Measurements from ENCODE around the gene TENM4.
"Not testable (repeated sequence)": the region's sequence is repeated elsewhere in the genome, so short reads cannot be mapped to it uniquely, and the experiment has no call there.

The TENM4 gene

DNA sequence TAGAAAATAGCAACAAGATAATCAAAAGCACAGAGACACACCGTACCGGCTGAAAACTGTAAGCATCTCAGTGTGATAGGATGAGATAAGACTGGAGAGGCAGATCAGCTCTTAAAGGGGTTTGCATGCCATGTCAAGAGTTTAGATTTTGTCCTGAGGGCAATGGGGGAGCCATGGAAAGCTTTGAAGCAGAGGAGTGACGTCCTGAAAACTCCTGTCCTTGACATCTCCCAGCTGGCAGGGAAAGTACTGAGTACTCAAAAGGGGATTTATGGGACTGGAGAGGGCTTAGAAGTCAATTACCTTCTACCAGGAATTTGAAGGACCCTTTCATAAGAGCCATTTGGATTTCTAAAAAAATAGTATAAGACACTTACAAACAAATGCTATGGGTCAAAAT lies 445.7 kb downstream of the TENM4 start:
- no peak for DNase-seq

DNA sequence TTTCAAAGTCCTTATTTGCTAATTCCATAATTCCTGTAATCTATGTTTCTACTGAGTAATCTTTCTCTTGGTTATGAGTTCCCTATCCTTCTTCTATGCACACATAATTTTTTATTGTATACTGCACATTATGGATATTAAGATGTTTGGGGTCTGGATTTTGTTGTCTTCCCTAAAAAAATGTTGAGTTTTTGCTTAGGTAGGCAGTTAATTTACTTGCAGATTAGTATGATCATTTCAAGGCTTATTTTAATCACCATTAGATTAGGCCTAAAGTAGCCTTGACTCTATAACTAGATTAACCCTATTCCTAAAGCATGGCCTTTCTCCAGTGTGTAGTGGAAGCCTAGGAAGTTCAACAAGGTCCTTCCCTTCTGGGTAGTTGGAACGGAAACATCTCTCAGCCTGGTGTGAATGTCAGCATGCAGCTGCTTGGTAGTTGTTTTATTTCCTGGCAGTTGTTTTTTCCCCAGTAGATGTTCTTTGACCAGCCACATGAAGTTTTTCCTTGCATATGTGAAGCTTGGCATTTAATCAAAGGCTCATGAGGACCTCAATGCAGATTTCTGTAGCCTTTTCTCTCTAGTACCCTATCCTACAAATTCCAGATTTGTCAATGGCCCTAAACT lies 446.9 kb downstream of the TENM4 start:
- no peak for DNase-seq

GRCh38 chr11:78991681-78992080 lies 449.1 kb downstream of the TENM4 start:
- DNase-seq, result no peak

DNA sequence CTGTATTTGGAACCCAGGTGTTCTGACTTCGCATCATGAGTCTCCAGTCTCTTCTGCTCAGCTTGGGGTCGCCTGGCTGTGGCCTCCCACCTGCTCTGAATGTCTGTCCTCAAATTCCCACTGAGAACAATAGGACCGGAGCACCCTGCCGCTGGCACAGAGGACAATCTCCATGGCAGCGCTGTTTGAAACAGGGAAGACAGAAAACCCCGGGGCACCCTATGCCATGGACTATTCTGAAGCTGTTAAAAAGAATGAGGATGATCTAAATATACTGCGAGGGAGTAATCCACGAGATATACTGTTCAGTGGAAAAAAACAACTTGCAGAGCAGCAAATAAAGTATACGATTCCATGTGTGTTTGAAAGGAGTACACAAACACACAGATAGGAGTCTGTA lies 450.6 kb downstream of the TENM4 start:
- no peak for DNase-seq

- no peak for DNase-seq
Measured at GRCh38 chr11:78987748-78988147, 453.1 kb downstream of the TENM4 start.

GRCh38 chr11:78986305-78986704 lies 454.5 kb downstream of the TENM4 start:
- no peak for DNase-seq

- DNase-seq, result no peak
Measured at GRCh38 chr11:78985663-78986062, 455.2 kb downstream of the TENM4 start.

DNA sequence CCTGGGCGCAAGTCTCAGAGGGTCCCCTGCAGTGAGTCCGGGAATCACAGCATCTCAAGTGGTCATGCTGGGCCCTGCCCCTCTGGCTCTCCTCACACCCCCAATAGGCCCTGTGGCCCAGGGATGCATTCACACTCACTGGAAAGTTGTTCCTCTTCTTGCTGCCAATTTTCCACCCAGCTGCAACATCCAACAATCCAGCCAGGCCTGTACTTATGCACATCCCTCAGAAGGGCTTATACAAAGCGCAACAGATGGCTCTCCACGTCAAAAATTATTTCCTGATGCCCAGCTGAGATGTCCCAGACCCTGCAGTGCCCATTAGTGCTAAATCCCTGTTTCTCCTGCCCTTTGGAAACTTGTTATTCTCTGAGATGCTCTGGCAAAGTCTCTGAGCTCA lies 458.4 kb downstream of the TENM4 start:
- DNase-seq, result no peak

- no peak for DNase-seq
Measured at GRCh38 chr11:78981153-78981552, 459.7 kb downstream of the TENM4 start.

DNA sequence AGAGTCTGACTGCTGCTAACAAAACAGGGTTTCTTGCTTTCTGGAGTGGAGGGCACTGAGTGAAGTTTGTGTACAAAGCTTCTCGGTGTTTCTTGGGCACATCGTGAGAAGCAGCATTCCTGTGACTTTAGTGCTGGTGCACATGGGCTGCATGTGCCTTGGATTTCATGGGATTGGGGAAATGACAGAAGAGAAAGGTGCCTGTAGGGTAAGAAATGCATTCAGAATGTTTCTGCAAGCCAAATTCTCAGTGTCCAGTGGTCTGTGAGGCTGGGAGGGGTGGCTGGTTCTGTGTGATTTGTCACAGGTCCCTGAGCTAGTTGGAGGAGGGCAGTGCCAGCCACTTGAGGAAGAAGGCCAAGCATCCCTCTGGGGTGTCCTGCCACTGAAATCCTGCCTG lies 462.0 kb downstream of the TENM4 start:
- DNase-seq, result no peak

DNA sequence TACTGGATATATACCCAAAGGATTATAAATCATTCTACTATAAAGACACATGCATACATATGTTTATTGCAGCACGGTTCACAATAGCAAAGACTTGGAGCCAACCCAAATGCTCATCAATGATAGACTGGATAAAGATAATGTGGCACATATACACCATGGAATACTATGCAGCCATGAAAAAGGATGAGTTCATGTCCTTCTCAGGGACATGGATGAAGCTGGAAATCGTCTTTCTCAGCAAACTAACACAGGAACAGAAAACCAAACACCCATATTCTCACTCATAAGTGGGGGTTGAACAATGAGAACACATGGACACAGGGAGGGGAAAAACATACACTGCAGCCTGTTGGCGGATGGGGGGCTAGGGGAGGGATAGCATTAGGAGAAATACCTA lies 463.0 kb downstream of the TENM4 start:
- not testable (repeated sequence) for DNase-seq

DNA sequence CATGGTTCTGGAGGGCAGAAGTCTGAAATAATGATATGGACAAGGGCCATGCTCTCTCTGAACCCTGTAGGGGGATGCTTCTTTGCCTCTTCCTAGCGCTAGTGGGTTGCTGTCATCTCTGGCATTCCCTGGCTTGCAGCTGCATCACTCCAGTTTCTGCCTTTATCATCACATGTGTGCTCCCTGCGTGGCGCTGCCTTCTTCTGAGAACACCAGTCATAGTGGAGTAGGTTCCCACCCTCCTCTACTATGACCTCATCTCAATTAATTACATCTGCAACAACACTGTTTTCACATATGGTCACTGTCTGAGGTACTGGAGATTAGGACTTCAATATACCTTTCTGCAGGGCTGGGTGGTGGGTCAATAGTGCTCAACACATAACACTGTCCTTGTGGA lies 463.8 kb downstream of the TENM4 start:
- no peak for DNase-seq

GRCh38 chr11:78975081-78975480 lies 465.7 kb downstream of the TENM4 start:
- no peak for DNase-seq

DNA sequence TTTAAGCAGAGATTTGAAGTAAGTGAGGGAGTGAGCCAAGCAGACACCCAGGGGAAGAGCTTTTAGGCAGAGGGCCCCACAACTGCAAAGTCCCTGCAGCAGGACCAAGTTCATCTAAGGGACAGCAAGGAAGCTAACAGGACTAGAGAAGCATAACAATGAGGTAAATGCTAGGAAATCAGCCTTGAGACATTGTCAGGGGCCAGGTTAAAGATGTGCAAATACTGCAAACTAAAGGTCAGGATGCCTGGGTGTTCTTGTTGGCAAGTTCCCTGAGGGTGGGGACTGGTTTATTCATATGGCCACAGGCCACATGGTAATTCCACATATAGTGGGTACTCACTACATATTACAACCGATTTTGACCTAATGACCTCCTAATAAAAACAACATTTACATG lies 467.0 kb downstream of the TENM4 start:
- no peak for DNase-seq

- no peak for DNase-seq
Measured at GRCh38 chr11:78972590-78972989, 468.2 kb downstream of the TENM4 start.

- DNase-seq, result no peak
Measured at GRCh38 chr11:78972177-78972576, 468.7 kb downstream of the TENM4 start.

GRCh38 chr11:78967811-78968210 lies 473.0 kb downstream of the TENM4 start:
- no peak for DNase-seq

DNA sequence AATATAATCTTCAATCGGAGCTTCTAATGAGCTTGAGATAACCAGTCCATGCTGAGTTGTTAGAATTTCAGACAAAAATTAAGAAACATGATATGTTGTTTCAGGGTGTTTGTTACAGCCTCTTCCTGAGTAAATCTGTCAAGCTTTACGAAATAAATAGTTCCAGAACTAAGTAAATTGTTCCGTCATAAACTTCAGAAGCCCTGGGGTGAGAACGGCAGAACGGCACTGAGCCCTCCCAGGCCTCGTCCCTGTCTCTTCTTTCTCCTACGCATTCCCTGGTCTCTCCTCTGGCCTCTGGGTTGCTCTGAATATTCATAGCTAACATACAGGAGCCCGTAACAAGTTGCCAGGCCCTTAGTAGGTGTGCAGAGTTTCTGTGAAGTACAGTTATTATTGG lies 475.4 kb downstream of the TENM4 start:
- no peak for DNase-seq

DNA sequence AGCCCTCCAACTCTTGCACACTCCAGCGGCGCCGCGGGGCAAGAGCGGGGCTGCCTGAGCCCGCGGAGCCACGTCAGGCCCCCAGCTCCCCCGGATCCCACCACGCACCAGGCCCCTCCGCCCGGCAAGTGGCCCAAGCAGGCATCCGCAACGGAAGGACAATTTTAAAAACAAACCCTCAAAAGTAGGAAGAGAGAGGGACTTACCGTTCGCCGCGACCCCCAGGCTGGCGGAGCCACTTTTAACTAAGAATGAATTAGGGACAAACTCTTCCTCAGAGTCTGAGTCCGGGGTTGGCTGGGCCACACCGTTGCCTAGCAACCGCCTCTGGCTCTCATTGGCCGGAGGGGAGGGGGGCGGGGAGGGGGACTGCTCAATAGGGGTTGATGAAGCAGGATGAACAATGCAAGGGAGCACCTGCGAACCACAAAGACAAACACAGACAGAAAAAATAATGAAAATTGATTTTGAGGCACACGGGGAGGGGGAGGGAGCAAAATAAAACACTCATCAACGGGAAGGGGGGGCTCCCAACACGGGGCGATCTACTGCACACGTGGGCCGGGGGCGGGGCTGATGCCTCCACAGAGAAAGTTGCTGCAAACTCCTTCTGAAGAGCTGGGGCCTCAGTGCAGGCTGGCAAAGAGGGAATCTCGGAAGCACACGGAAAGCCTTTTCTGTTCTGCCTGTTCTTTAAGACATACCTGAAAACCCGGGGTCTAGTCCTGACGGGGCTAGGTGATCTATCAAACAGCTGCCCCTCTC lies 478.7 kb downstream of the TENM4 start:
- DNase-seq, result no peak

DNA sequence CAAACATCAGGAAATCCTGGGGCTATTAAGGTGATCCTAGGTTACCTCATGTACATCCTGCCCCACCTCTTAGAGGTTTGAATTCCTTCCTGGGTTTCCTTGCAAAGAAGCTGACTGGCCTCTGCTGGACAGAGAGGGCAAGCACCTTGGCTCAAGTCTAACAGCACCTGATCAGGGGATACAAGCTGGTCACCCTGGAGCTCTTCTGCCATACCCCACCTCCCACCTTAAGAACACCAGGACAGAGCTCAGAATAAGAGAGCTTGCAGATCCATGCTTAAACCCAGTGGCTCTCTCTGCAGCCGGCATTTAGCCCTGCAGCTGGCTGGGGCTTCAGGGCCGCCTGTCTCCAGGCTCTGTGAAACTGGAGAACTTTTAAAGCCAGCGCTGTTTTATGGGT lies 479.6 kb downstream of the TENM4 start:
- no peak for DNase-seq

GRCh38 chr11:78958444-78958843 lies 482.4 kb downstream of the TENM4 start:
- no peak for DNase-seq

GRCh38 chr11:78957476-78958245 lies 483.2 kb downstream of the TENM4 start:
- no peak for DNase-seq

DNA sequence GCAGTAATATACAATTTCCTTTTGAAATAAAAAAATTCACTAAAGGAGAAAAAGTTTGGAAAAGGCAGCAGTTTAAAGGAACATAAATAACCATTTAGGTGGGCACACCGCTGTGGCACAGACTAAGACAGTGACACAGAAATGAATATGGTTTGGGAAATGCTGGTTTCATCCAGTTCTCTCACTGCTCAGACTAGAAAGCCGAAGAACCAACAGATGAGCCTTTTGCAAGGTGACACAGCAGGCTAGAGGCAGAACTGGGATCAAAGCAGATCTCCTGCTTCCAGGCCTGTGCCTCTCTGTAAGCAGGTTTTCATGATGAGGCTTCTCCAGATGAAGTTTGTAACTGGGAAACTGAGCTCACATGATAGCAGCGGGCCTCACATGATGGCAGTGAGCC lies 486.1 kb downstream of the TENM4 start:
- no peak for DNase-seq

DNA sequence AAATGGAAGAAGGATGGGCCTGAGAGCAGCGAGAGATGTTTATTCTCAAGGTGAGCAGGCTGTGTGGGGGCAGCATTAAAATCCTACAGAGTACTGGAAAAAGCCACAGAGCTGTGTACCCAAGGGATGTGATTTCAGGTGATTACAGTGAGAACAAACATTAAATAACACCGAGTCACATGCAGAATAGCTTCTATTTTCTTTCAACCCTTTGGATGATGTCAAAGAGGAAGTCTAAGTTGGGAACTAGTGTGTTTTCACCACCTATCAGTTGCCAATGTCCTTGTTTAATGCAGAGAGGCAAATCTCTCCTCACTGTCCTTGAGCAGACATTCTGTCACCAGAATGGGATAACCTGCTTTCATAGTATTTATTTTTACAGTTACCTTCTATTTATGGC lies 486.6 kb downstream of the TENM4 start:
- DNase-seq, result no peak
